ENCODE results near the gene B4GAT1.

DNA sequence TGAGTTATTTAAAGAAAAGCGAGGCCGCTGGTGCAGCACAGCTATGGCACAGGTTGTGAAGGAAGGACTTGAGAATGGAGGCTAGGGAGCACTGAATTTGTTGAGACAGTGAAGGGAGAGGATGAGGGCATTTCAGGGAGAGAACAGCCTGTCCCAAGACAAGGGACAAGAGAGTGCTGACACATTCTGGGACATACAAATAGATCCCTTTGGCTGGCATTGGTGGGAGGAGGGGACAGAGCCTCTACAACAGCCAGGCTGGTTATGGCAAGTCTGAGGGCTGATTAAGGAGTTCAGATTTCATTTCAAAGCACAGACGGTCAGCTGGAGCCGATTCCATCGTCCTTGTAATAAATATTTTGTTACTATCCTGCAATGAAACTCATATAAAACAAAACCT is 25.8 kb upstream of the B4GAT1 start:
- TF ChIP-seq NBN (IDR thresholded peaks at IDR 0.05) (no peak), ZNF622 (IDR thresholded peaks at IDR 0.05) (no peak), SIN3A (IDR thresholded peaks at IDR 0.05; ENCODE audit: low read depth, low read length) (no peak), STAT1 (conservative IDR thresholded peaks at IDR 0.05) (no peak), TAF1 (IDR thresholded peaks at IDR 0.05; ENCODE audit: borderline replicate concordance, low read depth, low read length) (no peak)
